HepG2 (cell line): ENCODE data around the gene DAPK1. TPM values are rescaled to one million over a fixed set of nuclear protein-coding genes. Genes with fewer than 3 reads are reported as not detected.

Experiments used
- ATAC-seq: fragments of 200-7000 bp; cut with Tn5 transposase; 3 replicates; pipeline ENCODE4 v1.9.1; 2020; ENCODE audit warnings: mild to moderate bottlenecking, moderate library complexity
- BruUV-seq: library from RNA; stranded (reverse); fragments of 400-500 nt; replicated peaks from 2 replicates; lab custom pipeline; 2021; lab: Mats Ljungman, UMichigan
- CTCF ChIA-PET: fragments of 300-600 bp; formaldehyde crosslinking; extraction: SDS; loops from one replicate; lab custom pipeline; 2021; ENCODE audit warnings: low total read pairs, inconsistent platforms, low intra/inter-chr PET ratio; lab: Yijun Ruan, JAX
- POLR2A ChIA-PET: fragments of 350-600 bp; sonication (Branson Sonifier 250); formaldehyde crosslinking; loops from one replicate; lab custom pipeline; 2020; ENCODE audit warnings: antibody characterized with exemption, inconsistent platforms; lab: Yijun Ruan, JAX
- DNase-seq: peaks from one replicate; pipeline ENCODE4 v3.0.0-alpha.2; 2015; ENCODE audit warnings: low spot score
- FAIRE-seq: peaks from 3 replicates; lab custom pipeline; 2011; peaks lifted over from hg19 to GRCh38; lab: Jason Lieb, UNC
- H2AFZ ChIP-seq: one replicate; pipeline ENCODE4 v1.6.1; 2011; ENCODE audit warnings: low read length, inconsistent platforms
- H3K27ac ChIP-seq: fragments of 300-600 bp; 3 replicates; pipeline ENCODE4 v1.8.0; 2011; ENCODE audit warnings: mixed run types, mild to moderate bottlenecking, mixed read lengths, low read length, inconsistent platforms; ENCODE audit not compliant: insufficient read depth; ENCODE audit errors: extremely low read length
- H3K27me3 ChIP-seq, 2 experiments: fragments of 200-600 bp in 1 of 2; 2 replicates in 1 of 2; 3 replicates in 1 of 2; pipeline versions ENCODE4 v1.6.0 to v1.8.0; 2011; ENCODE audit warnings: low read length in 2 of 2, mild to moderate bottlenecking in 2 of 2, moderate library complexity in 2 of 2, inconsistent platforms in 1 of 2; ENCODE audit not compliant: insufficient read depth in 2 of 2, control insufficient read depth in 1 of 2
- H3K36me3 ChIP-seq, 2 experiments: fragments of 200-600 bp in 1 of 2; replicated peaks in 1 of 2; 2 replicates in 1 of 2; 3 replicates in 1 of 2; pipeline versions ENCODE4 v1.5.1 to v1.8.0; 2011; ENCODE audit warnings: low read length in 2 of 2, inconsistent platforms in 1 of 2; ENCODE audit not compliant: insufficient read depth in 2 of 2, control insufficient read depth in 1 of 2
- H3K4me1 ChIP-seq: 2 replicates; pipeline ENCODE4 v1.5.1; 2012; ENCODE audit warnings: low read length, inconsistent platforms; ENCODE audit not compliant: insufficient read depth
- H3K4me2 ChIP-seq: 2 replicates; pipeline ENCODE4 v1.6.0; 2011; ENCODE audit warnings: low read depth, low read length, inconsistent platforms
- H3K4me3 ChIP-seq, 3 experiments: fragments of 200-600 bp in 1 of 3; sonication (generic), shearing (Covaris generic) in 1 of 3; replicated peaks in 1 of 3; 2 replicates each; pipeline ENCODE4 v1.5.1; 2011 to 2016; ENCODE audit warnings: low read length in 3 of 3, inconsistent platforms in 2 of 3, low read depth in 2 of 3, mild to moderate bottlenecking in 2 of 3, control low read depth in 1 of 3, mixed read lengths in 1 of 3; ENCODE audit not compliant: insufficient read depth in 1 of 3
- H3K79me2 ChIP-seq: one replicate; pipeline ENCODE4 v1.6.1; 2011; ENCODE audit warnings: low read length, inconsistent platforms; ENCODE audit not compliant: insufficient read depth
- H3K9ac ChIP-seq: 2 replicates; pipeline ENCODE4 v1.6.0; 2011; ENCODE audit warnings: mild to moderate bottlenecking, low read depth, low read length, inconsistent platforms; ENCODE audit not compliant: insufficient read depth
- H3K9me3 ChIP-seq: 2 replicates; pipeline ENCODE4 v1.5.1; 2012; ENCODE audit warnings: mild to moderate bottlenecking, low read length
- H4K20me1 ChIP-seq: 2 replicates; pipeline ENCODE4 v1.6.0; 2011; ENCODE audit warnings: inconsistent platforms, mild to moderate bottlenecking, low read length, moderate library complexity; ENCODE audit not compliant: insufficient read depth
- CREB3 ChIP-seq: sonication (generic); formaldehyde crosslinking; IDR thresholded peaks from 2 replicates; pipeline ENCODE4 v1.5.0; 2020; ENCODE audit warnings: missing genetic modification reagents
- ELF3 ChIP-seq: IDR thresholded peaks from 2 replicates; pipeline ENCODE4 v1.6.1; 2016; ENCODE audit warnings: missing genetic modification reagents, missing compliant biosample characterization
- FIP1L1 ChIP-seq: fragments of 200-400 bp; formaldehyde crosslinking; IDR thresholded peaks from 2 replicates; pipeline ENCODE4 v1.6.1; 2018; ENCODE audit warnings: low read depth, mild to moderate bottlenecking, low read length, moderate library complexity, borderline replicate concordance; ENCODE audit not compliant: insufficient read depth
- GMEB2 ChIP-seq: IDR thresholded peaks from 2 replicates; pipeline ENCODE4 v1.6.1; 2016; ENCODE audit warnings: missing biosample characterization, missing genetic modification reagents, low read depth
- HMG20B ChIP-seq: conservative IDR thresholded peaks from 2 replicates; pipeline ENCODE4 v1.6.1; 2016; ENCODE audit warnings: missing genetic modification reagents, missing compliant biosample characterization
- MED8 ChIP-seq: sonication (generic); formaldehyde crosslinking; IDR thresholded peaks from 2 replicates; pipeline ENCODE4 v1.8.1; 2023; ENCODE audit warnings: mild to moderate bottlenecking, missing genetic modification reagents; ENCODE audit not compliant: insufficient replicate concordance
- ZBTB34 ChIP-seq: sonication (generic); formaldehyde crosslinking; IDR thresholded peaks from 2 replicates; pipeline ENCODE4 v1.8.0; 2022; ENCODE audit warnings: mild to moderate bottlenecking, missing genetic modification reagents
- ZNF235 ChIP-seq: sonication (generic); formaldehyde crosslinking; IDR thresholded peaks from 2 replicates; pipeline ENCODE4 v1.8.1; 2023; ENCODE audit warnings: mild to moderate bottlenecking, missing genetic modification reagents, borderline replicate concordance
- ZNF7 ChIP-seq: IDR thresholded peaks from 2 replicates; pipeline ENCODE4 v1.6.1; 2016; ENCODE audit warnings: missing biosample characterization, missing genetic modification reagents
- ZNF781 ChIP-seq: sonication (generic); formaldehyde crosslinking; IDR thresholded peaks from 2 replicates; pipeline ENCODE4 v1.5.1; 2020; ENCODE audit warnings: borderline replicate concordance, mild to moderate bottlenecking, missing genetic modification reagents; ENCODE audit errors: not compliant biosample characterization
- ZSCAN21 ChIP-seq: sonication (generic); formaldehyde crosslinking; IDR thresholded peaks from 2 replicates; pipeline ENCODE4 v1.8.0; 2022; ENCODE audit warnings: mild to moderate bottlenecking, missing genetic modification reagents, moderate library complexity, borderline replicate concordance
- WGBS: methylation state at CpG from one replicate; pipeline ENCODE4 v1.1.6; 2017; ENCODE audit warnings: low lambda C conversion rate; 5-methylcytosine and 5-hydroxymethylcytosine counted together
- in situ Hi-C: cut with HindIII; loops from 2 replicates; pipeline ENCODE4 v1.10.0; 2017; ENCODE audit warnings: low pct_unique_long_range_greater_than_20kb; ENCODE audit not compliant: extremely low pct_ligation_motif_present
- intact Hi-C: fragments of 100-400 bp; cut with micrococcal nuclease; formaldehyde crosslinking; loops from one replicate; pipeline ENCODE4 v1.10.0; 2022; ENCODE audit not compliant: unreplicated experiment
- polyA plus RNA-seq, 8 experiments: library from polyadenylated mRNA; depleted of rRNA in 3 of 8; stranded (reverse) in 7 of 8; unstranded in 1 of 8; fragments of >200 nt; fragmentation: Illumina TruSeq in 4 of 8; extraction: Trizol in 4 of 8; gene quantifications; 2 replicates each; pipeline versions ENCODE4 v1.2.1 to v1.2.3, GENCODE V29; 2011 to 2016; ENCODE audit warnings: low read depth in 4 of 8, missing spikeins in 1 of 8, mixed read lengths in 1 of 8; ENCODE audit not compliant: insufficient read depth in 1 of 8
- total RNA-seq, 5 experiments: library from RNA; depleted of rRNA; stranded (reverse); fragments of >200 nt; fragmentation: Illumina TruSeq; extraction: Trizol; gene quantifications; 2 replicates each; pipeline ENCODE4 v1.2.3, GENCODE V29; 2016; ENCODE audit warnings: low read depth in 1 of 5
- TF ChIP-seq, protein P1 (sequence below): sonication (generic); formaldehyde crosslinking; conservative IDR thresholded peaks from 2 replicates; pipeline ENCODE4 v1.4.0; 2020; ENCODE audit warnings: missing genetic modification reagents
- TF ChIP-seq, protein P2 (sequence below): sonication (generic); formaldehyde crosslinking; IDR thresholded peaks from 2 replicates; pipeline ENCODE4 v1.8.1; 2022; ENCODE audit warnings: low read depth, mild to moderate bottlenecking, missing genetic modification reagents

Gene DAPK1
- total and polyA plus RNA-seq, 2 of the 13 experiments (the other 11 are each of a cell fraction or from before 2014, with no cell fraction given): 35.7 to 35.9 TPM

GRCh38 chr9:87501806-87502205 lies 4.1 kb downstream of the DAPK1 start:
- Histone ChIP-seq H3K36me3 (no peaks in the 10 kb centered on the region), H3K4me3 (no peak overlapping the region), H3K9ac (no peak overlapping the region), H3K4me2 (peak overlapping the region; percentile 47), H4K20me1 (no peaks in the 10 kb centered on the region; the same call in 1 of the 2 replicates), H3K27me3 (no peaks in the 10 kb centered on the region), H3K4me1 (peaks cover 82% of the 10 kb centered on the region), H3K9me3 (no peaks in the 10 kb centered on the region), H3K79me2 (peaks cover 55% of the 10 kb centered on the region), H2AFZ (no peak overlapping the region), H3K27ac (no peak overlapping the region)
- DNase-seq (no peak), FAIRE-seq (no peak), ATAC-seq (no peak)
- CTCF ChIA-PET: no interaction called here
- no TSS peak for BruUV-seq
- TF ChIP-seq MED8 (no peak), HMG20B (CRISPR knock-in tag) (no peak), ZBTB34 (no peak), ZNF781 (no peak), ZNF235 (CRISPR knock-in tag) (no peak), CREB3 (CRISPR knock-in tag) (no peak), GMEB2 (CRISPR knock-in tag) (no peak), ELF3 (no peak), FIP1L1 (no peak), ZSCAN21 (CRISPR knock-in tag) (no peak), ZNF7 (CRISPR knock-in tag) (no peak)
- TF ChIP-seq, protein P1, sequence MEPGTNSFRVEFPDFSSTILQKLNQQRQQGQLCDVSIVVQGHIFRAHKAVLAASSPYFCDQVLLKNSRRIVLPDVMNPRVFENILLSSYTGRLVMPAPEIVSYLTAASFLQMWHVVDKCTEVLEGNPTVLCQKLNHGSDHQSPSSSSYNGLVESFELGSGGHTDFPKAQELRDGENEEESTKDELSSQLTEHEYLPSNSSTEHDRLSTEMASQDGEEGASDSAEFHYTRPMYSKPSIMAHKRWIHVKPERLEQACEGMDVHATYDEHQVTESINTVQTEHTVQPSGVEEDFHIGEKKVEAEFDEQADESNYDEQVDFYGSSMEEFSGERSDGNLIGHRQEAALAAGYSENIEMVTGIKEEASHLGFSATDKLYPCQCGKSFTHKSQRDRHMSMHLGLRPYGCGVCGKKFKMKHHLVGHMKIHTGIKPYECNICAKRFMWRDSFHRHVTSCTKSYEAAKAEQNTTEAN (CRISPR knock-in tag): no peak
- TF ChIP-seq, protein P2, sequence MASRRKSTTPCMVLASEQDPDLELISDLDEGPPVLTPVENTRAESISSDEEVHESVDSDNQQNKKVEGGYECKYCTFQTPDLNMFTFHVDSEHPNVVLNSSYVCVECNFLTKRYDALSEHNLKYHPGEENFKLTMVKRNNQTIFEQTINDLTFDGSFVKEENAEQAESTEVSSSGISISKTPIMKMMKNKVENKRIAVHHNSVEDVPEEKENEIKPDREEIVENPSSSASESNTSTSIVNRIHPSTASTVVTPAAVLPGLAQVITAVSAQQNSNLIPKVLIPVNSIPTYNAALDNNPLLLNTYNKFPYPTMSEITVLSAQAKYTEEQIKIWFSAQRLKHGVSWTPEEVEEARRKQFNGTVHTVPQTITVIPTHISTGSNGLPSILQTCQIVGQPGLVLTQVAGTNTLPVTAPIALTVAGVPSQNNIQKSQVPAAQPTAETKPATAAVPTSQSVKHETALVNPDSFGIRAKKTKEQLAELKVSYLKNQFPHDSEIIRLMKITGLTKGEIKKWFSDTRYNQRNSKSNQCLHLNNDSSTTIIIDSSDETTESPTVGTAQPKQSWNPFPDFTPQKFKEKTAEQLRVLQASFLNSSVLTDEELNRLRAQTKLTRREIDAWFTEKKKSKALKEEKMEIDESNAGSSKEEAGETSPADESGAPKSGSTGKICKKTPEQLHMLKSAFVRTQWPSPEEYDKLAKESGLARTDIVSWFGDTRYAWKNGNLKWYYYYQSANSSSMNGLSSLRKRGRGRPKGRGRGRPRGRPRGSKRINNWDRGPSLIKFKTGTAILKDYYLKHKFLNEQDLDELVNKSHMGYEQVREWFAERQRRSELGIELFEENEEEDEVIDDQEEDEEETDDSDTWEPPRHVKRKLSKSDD (CRISPR knock-in tag): no peak
- POLR2A ChIA-PET: interaction anchor here (1.9 kb wide), 1 partner anchor 112 kb away, joined by 9 read pairs; no protein-coding TSS in a partner anchor
- WGBS: 24% methylated on average over 1 of the region's 1 CpG
- intact Hi-C loops (no loop called here), in situ Hi-C loops (no loop called here)
